Measurements from ENCODE around the gene PBRM1.

PBRM1 gene

DNA sequence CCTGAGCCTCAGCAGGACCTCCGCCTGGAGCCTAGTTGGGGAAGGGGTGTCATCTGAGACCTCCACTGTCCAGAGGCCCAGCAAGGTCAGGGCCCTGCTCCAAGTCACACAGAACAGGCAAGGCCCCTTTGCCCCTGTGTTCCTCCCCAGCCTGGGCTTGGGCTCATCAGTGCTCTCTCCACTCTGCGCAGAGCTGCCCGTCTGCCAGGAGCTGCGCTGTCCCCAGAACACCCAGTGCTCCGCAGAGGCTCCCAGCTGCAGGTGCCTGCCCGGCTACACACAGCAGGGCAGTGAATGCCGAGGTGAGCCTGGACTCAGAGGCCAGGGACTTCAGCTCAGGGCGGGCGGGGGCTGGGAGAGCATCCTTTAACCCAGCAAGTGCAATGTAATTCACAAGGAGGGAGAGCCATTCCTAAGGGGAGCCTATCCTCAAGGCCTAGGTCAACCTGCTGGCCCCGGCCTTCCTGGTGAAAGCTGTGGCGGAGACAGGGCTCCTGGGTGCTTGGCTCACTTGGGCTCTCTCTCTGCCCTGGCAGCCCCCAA lies 182.8 kb downstream of the PBRM1 start:
- Histone ChIP-seq H3K36me3 (ENCODE audit: control insufficient read depth in 2 of 2, insufficient read depth in 2 of 2, low read length in 2 of 2) (no peaks in the 10 kb centered on the region), H3K9me3 (ENCODE audit: control insufficient read depth in 2 of 2, low read length in 2 of 2) (no peaks in the 10 kb centered on the region), H3K27me3 (ENCODE audit: control insufficient read depth in 1 of 2, insufficient read depth in 2 of 2, low read length in 2 of 2) (no peaks in the 10 kb centered on the region), H3K4me3 (ENCODE audit: low read length in 2 of 2) (no peak overlapping the region), H3K27ac (ENCODE audit: low read length) (no peak overlapping the region), H3K9ac (ENCODE audit: low read length in 2 of 2) (no peak overlapping the region), H3K4me1 (ENCODE audit: control insufficient read depth, insufficient read depth, low read length) (peaks cover 3% of the 10 kb centered on the region)

GRCh38 chr3:52502001-52502400 lies 183.7 kb downstream of the PBRM1 start:
- Histone ChIP-seq H3K9me3 (ENCODE audit: control insufficient read depth in 2 of 2, low read length in 2 of 2) (no peaks in the 10 kb centered on the region), H3K4me3 (ENCODE audit: low read length in 2 of 2) (no peak overlapping the region), H3K27ac (ENCODE audit: low read length) (no peak overlapping the region), H3K4me1 (ENCODE audit: control insufficient read depth, insufficient read depth, low read length) (peaks cover 3% of the 10 kb centered on the region), H3K9ac (ENCODE audit: low read length in 2 of 2) (no peak overlapping the region), H3K27me3 (ENCODE audit: control insufficient read depth in 1 of 2, insufficient read depth in 2 of 2, low read length in 2 of 2) (no peaks in the 10 kb centered on the region), H3K36me3 (ENCODE audit: control insufficient read depth in 2 of 2, insufficient read depth in 2 of 2, low read length in 2 of 2) (no peaks in the 10 kb centered on the region)

- Histone ChIP-seq H3K36me3 (ENCODE audit: control insufficient read depth in 2 of 2, insufficient read depth in 2 of 2, low read length in 2 of 2) (no peaks in the 10 kb centered on the region), H3K4me3 (ENCODE audit: low read length in 2 of 2) (no peak overlapping the region), H3K27me3 (ENCODE audit: control insufficient read depth in 1 of 2, insufficient read depth in 2 of 2, low read length in 2 of 2) (no peaks in the 10 kb centered on the region), H3K4me1 (ENCODE audit: control insufficient read depth, insufficient read depth, low read length) (peaks cover 3% of the 10 kb centered on the region), H3K9ac (ENCODE audit: low read length in 2 of 2) (no peak overlapping the region), H3K27ac (ENCODE audit: low read length) (no peak overlapping the region), H3K9me3 (ENCODE audit: control insufficient read depth in 2 of 2, low read length in 2 of 2) (no peaks in the 10 kb centered on the region)
Measured at GRCh38 chr3:52501046-52501445, 184.7 kb downstream of the PBRM1 start.

GRCh38 chr3:52498137-52499054 lies 187.3 kb downstream of the PBRM1 start:
- Histone ChIP-seq H3K4me3 (ENCODE audit: low read length in 2 of 2) (peak overlapping the region in 1 of 2 donors; percentile 15), H3K4me1 (ENCODE audit: control insufficient read depth, insufficient read depth, low read length) (peaks cover 7% of the 10 kb centered on the region), H3K9ac (ENCODE audit: low read length in 2 of 2) (no peak overlapping the region), H3K27me3 (ENCODE audit: control insufficient read depth in 1 of 2, insufficient read depth in 2 of 2, low read length in 2 of 2) (no peaks in the 10 kb centered on the region), H3K27ac (ENCODE audit: low read length) (no peak overlapping the region), H3K36me3 (ENCODE audit: control insufficient read depth in 2 of 2, insufficient read depth in 2 of 2, low read length in 2 of 2) (no peaks in the 10 kb centered on the region), H3K9me3 (ENCODE audit: control insufficient read depth in 2 of 2, low read length in 2 of 2) (no peaks in the 10 kb centered on the region)

DNA sequence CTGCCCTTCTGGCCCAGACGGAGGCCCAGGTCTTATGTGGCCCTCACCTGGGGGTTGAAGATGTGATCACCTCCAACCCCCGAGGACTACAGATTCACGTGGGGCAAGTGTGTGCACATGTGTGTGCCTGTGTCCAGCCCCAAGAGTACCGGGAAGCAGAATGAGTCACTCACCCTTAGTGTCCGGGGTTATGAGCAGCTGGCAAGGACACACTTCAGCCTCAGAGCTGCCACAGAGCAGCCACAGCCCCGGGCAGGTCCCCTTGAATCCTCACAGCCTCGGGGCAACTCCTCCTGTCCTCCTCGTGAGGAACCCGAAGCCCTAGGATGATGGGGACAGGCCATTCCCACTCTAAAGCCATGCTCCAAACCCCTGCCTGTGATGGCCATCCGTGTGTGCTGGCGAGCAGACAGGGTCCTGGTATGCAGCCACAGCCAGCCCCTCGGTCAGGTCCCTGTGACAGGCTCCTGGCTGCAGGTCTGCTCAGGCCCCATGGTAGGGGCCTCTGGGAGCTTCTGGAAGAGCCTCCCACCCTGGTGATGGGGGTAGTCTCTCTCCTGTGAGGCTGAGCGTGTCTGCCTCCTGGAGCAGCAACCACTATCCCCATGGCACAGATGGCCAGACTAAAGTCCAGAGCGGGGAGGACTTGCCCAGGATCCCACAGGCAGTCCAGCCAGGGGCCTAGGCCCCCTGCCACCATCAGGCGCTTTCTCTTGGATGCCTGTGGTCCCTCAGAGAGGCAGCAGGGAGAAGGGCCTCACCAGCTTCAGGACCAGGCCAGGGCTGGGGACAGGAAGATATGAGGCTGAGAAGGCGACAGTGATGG lies 189.7 kb downstream of the PBRM1 start:
- Histone ChIP-seq H3K4me3 (ENCODE audit: low read length in 2 of 2) (peak overlapping the region in 1 of 2 donors; percentile 40), H3K9me3 (ENCODE audit: control insufficient read depth in 2 of 2, low read length in 2 of 2) (no peaks in the 10 kb centered on the region), H3K4me1 (ENCODE audit: control insufficient read depth, insufficient read depth, low read length) (peaks cover 7% of the 10 kb centered on the region)

More for the DNA sequence above, 189.7 kb downstream of the PBRM1 start:
- Histone ChIP-seq H3K27ac (ENCODE audit: low read length) (no peak overlapping the region), H3K27me3 (ENCODE audit: control insufficient read depth in 1 of 2, insufficient read depth in 2 of 2, low read length in 2 of 2) (no peaks in the 10 kb centered on the region), H3K9ac (ENCODE audit: low read length in 2 of 2) (no peak overlapping the region), H3K36me3 (ENCODE audit: control insufficient read depth in 2 of 2, insufficient read depth in 2 of 2, low read length in 2 of 2) (peaks cover 11 to 18% of the 10 kb centered on the region in 2 donors)
